Nucleus accumbens (tissue), 56 donors: ENCODE results near the gene ITPKB.
"Not testable (repeated sequence)": the region's sequence is repeated elsewhere in the genome, so short reads cannot be mapped to it uniquely, and the experiment has no call there.

ENCODE experiments used
- DNase-seq, 56 donors: peaks; one replicate each; lab custom pipeline; 2025; lab: John Stamatoyannopoulos, UW

The ITPKB gene

GRCh38 chr1:226761322-226761721 lies 22.2 kb upstream of the ITPKB start:
- DNase-seq = no peak

GRCh38 chr1:226754793-226755533 lies 15.9 kb upstream of the ITPKB start:
- DNase-seq = no peak

- DNase-seq = no peak
These were observed 15.0 kb upstream of the ITPKB start for GRCh38 chr1:226754097-226754496.

- DNase-seq = no peak
These were observed 12.6 kb upstream of the ITPKB start for GRCh38 chr1:226751703-226752102.

- DNase-seq = no peak
These were observed 12.1 kb upstream of the ITPKB start for GRCh38 chr1:226751214-226751613.

GRCh38 chr1:226749467-226749866 lies 10.4 kb upstream of the ITPKB start:
- no peak for DNase-seq

GRCh38 chr1:226748306-226748705 lies 9.2 kb upstream of the ITPKB start:
- DNase-seq = no peak

GRCh38 chr1:226747519-226748263 lies 8.6 kb upstream of the ITPKB start:
- DNase-seq = not testable (repeated sequence)

GRCh38 chr1:226743259-226743658 lies 4.2 kb upstream of the ITPKB start:
- no peak for DNase-seq

- DNase-seq = no peak
These were observed 1.9 kb upstream of the ITPKB start for GRCh38 chr1:226741009-226741408.

GRCh38 chr1:226739696-226740065 lies 599 bp upstream of the ITPKB start:
- DNase-seq = no peak

GRCh38 chr1:226738421-226738994 lies 574 bp downstream of the ITPKB start:
- DNase-seq = peak in 19 of 56 donors; percentile 43 to 83 (median 64)

GRCh38 chr1:226737819-226738420 lies 1.2 kb downstream of the ITPKB start:
- DNase-seq = peak in 38 of 56 donors; percentile 40 to 88 (median 64)

- peak in 48 of 56 donors; percentile 19 to 80 (median 61) for DNase-seq
These were observed 1.9 kb downstream of the ITPKB start for GRCh38 chr1:226736908-226737818.

- peak in 41 of 56 donors; percentile 20 to 78 (median 53) for DNase-seq
These were observed 2.8 kb downstream of the ITPKB start for GRCh38 chr1:226736001-226736907.

- peak in 1 of 56 donors; percentile 49 for DNase-seq
These were observed 3.5 kb downstream of the ITPKB start for GRCh38 chr1:226735576-226735975.

- DNase-seq = no peak
These were observed 4.4 kb downstream of the ITPKB start for GRCh38 chr1:226734611-226735153.

GRCh38 chr1:226733876-226734275 lies 5.2 kb downstream of the ITPKB start:
- no peak for DNase-seq

GRCh38 chr1:226733304-226733703 lies 5.8 kb downstream of the ITPKB start:
- no peak for DNase-seq
